ENCODE results near the gene RALGPS1.
A peak's percentile ranks its signal among the peaks of the same experiment; 100 is the strongest.

Gene RALGPS1

GRCh38 chr9:127104581-127105311, 190.2 kb downstream of the RALGPS1 start:
- TF ChIP-seq CTCF (IDR thresholded peaks at IDR 0.05; ENCODE audit: low read depth, low read length): no peak
- peak; percentile 31 to 62 for DNase-seq (ENCODE audit: low read depth in 2 of 2)
- H3K4me3 ChIP-seq (replicated peaks in 1 of 2; ENCODE audit: low read depth in 2 of 2, low read length in 2 of 2): no peak overlapping the region

DNA sequence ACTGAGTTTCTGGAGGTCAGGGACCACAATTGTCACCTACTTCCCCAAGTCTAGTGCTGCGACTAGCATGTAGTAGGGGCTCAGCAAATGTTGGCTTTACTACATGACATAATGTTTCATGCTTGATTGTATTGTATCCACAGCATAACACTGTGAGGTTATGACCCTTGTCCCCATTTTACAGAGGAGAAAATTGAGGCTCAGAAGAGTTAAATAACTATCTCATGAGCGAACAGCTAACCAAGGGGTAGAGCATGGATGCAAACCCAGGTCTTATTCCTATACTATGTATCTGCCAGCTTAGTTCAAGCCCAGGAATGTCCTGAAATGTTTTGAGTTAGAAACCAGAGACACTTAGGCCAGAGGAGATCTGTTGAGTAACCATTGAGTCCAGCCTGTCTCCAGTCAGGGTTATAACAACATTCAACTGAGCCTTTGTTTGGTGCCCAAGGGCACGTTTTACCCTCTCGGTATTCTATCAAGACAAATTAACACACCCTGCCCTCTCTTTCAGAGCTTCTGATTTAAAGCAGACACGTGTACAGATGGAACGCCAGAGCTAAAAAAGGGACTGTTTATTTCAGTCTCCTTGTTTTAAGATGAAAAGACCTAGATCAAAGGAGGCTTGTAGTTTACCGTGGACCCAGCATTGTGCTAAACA, 191.4 kb downstream of the RALGPS1 start:
- TF ChIP-seq CTCF (IDR thresholded peaks at IDR 0.05; ENCODE audit: low read depth, low read length): no peak

DNA sequence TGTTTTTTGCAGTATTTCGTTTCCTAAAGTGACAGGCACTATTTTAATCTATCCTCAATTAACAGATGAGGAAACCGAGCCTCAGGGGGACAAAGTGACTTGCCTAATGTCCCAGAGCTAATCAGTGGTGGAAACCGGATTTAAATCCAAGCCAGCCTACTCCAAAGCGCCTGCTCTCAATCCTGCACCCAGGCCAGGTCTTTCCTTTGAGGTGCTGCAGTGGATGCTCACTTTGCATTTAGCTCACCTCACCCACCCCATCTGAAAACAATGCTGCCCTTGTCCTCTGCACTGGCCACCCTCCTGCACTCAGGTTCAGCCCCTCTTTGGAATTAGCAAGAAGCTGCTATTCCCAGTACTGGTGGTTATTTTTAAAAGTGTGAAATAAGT, 191.9 kb downstream of the RALGPS1 start:
- no peak for TF ChIP-seq CTCF (IDR thresholded peaks at IDR 0.05; ENCODE audit: low read depth, low read length)
- no peak for DNase-seq (ENCODE audit: low read depth in 2 of 2)
- H3K4me3 ChIP-seq (replicated peaks in 1 of 2; ENCODE audit: low read depth in 2 of 2, low read length in 2 of 2): no peak overlapping the region

More for the DNA sequence above, 191.4 kb downstream of the RALGPS1 start:
- no peak for DNase-seq (ENCODE audit: low read depth in 2 of 2)
- no peak overlapping the region for H3K4me3 ChIP-seq (replicated peaks in 1 of 2; ENCODE audit: low read depth in 2 of 2, low read length in 2 of 2)

GRCh38 chr9:127107171-127107928, 192.8 kb downstream of the RALGPS1 start:
- TF ChIP-seq CTCF (IDR thresholded peaks at IDR 0.05; ENCODE audit: low read depth, low read length): no peak
- DNase-seq (ENCODE audit: low read depth in 2 of 2): no peak
- H3K4me3 ChIP-seq (replicated peaks in 1 of 2; ENCODE audit: low read depth in 2 of 2, low read length in 2 of 2): no peak overlapping the region

DNA sequence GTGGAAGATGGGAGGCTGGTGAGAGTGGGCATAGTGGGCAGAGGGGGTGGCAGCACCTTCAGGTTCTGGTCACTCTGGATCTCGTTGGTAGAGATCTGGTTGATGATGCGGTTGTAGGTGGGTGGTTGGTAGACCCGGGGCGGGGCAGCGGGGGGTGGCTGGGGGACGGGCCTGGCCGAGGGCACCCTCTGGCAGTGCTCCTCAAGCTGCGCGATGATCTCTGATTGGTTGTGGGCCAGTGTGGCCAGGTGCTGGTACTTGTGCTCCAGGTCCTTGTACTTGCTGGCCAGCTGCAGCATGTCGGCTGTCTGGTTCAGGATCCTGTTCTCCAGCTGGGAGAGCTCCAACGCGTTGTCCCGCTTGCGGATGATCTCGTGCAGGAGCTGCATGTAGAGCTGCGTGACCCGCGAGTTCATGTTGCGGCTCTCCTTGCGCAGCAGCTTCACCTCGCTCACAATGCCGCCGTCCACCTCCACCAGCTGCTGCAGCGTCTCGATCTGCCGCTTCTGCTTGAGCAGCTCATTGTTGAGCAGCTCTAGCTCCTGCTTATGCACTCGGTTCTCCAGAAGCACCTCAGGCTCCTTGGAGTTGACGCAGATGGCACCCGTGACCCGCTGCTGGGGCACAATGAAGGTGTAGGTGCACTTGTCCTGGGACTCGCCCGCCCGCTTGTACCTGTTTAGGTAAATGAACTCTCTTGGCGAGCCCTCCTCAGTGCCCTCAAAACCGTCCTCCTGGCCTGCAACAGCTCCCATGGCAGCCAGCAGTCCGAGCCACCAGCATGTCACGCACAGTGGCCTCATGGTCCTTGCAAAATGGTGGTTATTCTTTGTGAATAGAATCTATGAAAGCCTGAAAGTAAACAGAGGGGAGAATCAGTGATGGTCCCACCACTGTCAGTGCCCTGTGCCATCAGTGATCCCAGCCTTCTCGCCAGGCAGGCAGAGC, 193.6 kb downstream of the RALGPS1 start:
- no peak for DNase-seq (ENCODE audit: low read depth in 2 of 2)
- no peak overlapping the region for H3K4me3 ChIP-seq (replicated peaks in 1 of 2; ENCODE audit: low read depth in 2 of 2, low read length in 2 of 2)
- no peak for TF ChIP-seq CTCF (IDR thresholded peaks at IDR 0.05; ENCODE audit: low read depth, low read length)

DNA sequence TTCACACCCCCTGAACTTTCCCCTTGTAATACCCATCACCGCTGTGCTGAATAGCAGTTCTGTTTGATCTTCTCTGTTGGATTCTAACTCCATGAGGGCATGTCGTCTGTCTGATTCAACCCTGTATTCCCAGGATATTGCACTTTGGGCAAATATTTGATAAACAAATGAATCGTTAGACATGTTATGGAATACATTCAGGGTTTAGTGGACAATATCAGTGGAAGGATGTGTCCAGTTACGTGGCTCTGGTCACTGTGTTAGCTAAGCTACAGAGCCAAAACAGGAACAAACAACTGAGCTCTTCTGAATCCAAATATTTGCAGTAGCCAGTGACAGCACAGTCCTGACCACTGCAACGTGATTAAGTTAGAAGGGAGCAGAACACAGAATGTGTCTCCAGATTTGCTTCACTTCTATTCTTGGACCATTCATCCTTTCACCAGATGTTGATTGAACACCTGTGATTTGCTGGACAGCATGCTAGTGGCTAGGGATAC, 194.7 kb downstream of the RALGPS1 start:
- DNase-seq (ENCODE audit: low read depth in 2 of 2): no peak
- TF ChIP-seq CTCF (IDR thresholded peaks at IDR 0.05; ENCODE audit: low read depth, low read length): no peak

More for the DNA sequence above, 194.7 kb downstream of the RALGPS1 start:
- no peak overlapping the region for H3K4me3 ChIP-seq (replicated peaks in 1 of 2; ENCODE audit: low read depth in 2 of 2, low read length in 2 of 2)
